HG03175 (cell line): ENCODE measurements around the gene TINAG.

ENCODE experiments used
- ATAC-seq: cut with Tn5 transposase; IDR thresholded peaks from one replicate; pipeline ENCODE4 v1.9.1; 2021; ENCODE audit warnings: mild to moderate bottlenecking, moderate library complexity; ENCODE audit not compliant: unreplicated experiment

TINAG gene

DNA sequence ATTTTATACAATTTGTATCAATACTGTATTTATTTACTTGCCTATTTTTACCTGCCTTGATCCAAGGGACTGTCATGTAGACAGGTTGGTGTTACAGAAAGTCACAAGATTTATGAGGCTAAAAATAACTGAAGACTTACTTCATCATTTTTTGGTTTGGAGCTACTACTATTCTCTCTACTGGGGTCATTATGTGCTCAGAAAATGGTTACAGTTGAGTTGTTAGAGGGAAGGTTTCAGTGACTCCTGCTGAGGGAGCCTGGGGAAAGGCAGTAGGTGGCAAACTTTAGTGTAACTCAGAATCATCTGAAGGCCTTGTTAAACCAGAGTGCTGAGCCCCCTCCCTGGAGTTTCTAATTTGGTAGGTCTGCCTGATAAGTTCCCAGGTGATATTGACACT is 118.8 kb downstream of the TINAG start:
- ATAC-seq, result no peak

DNA sequence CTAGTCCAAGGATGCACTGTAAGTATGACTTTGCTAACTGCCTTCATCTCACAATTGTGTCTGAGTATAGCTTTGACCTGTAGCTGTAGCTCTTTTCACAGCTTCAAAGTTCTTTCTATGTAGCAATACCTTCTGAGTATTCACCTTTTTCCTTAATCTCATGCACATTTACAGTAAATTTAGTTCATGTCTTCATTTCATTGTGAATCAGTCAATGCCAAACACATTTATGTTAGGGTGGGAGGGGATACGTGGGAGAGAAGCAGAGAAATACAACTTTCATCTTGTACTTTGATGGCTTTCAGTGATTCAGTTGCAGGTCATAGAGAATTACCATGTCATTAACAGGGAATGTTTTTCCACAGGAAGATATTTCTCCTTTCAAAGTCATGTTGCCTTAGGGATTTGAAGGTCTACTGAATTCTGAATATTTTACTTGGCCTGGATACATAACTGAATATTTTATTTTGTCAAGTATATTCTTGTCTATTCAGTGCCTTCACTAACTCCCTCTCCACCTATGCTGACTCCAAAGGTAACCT is 119.2 kb downstream of the TINAG start:
- ATAC-seq, result no peak

DNA sequence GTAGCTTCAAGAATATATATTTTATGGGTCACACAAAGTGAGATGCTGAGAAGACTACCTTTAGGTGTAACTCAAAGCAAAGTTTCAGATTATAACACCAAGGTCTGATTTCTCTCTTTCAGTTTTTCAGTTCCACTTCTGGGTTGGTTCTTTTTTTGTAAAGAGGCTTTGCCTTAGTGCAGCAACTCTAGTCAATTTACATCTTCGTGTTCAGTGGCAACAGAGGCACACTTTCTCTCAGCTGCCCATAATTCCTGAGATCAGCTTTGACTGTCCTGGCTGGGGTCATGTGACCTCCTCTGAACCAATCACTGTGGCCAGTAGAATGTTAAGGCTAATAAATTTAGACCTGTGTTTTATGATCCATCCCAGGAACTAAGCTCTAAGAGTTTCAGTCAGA is 120.2 kb downstream of the TINAG start:
- peak; percentile 92 for ATAC-seq

DNA sequence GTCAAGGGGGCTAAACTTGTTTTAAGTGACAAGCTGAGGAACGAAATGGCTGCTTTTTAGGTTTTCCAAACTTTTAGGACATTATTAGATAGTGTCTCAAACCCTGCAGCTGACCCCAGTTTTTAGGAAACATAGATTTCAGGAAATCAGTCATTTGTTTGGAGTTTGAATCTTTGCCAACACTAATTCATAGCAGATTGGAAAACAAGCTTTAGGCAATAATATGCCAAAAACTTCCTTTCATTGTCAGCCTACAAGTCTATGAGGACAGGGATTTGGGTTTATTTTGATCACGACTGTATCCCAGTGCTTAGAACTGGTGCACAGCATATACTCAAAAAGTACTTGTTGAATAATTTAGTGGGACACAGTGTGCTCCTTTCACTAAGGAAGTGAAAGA is 123.2 kb downstream of the TINAG start:
- no peak for ATAC-seq
